K562 (cell line): ENCODE results near the gene CDK1. TPM values are rescaled to one million over a fixed set of nuclear protein-coding genes. Genes with fewer than 3 reads are reported as not detected.

Experiments used
- ATAC-seq: fragments of 200-7000 bp; cut with Tn5 transposase; 3 replicates; pipeline ENCODE4 v1.9.1; 2020; ENCODE audit warnings: moderate library complexity
- BruUV-seq: library from RNA; stranded (reverse); fragments of 400-500 nt; replicated peaks from 2 replicates; lab custom pipeline; 2021; lab: Mats Ljungman, UMichigan
- CTCF ChIA-PET: fragments of 300-600 bp; formaldehyde crosslinking; extraction: SDS; loops from one replicate; lab custom pipeline; 2021; ENCODE audit warnings: low intra/inter-chr PET ratio; lab: Yijun Ruan, JAX
- POLR2A ChIA-PET: fragments of 300-600, 350-650 bp; sonication (Branson Sonifier 250); formaldehyde crosslinking; extraction: SDS; loops from one replicate; lab custom pipeline; 2021; ENCODE audit warnings: antibody characterized with exemption, inconsistent platforms; lab: Yijun Ruan, JAX
- DNase-seq, 4 experiments: peaks; one replicate each; pipeline versions ENCODE4 v3.0.0 to v3.0.0-alpha.2; 2011 to 2018; ENCODE audit warnings: low spot score in 3 of 4, mixed read lengths in 3 of 4; ENCODE audit errors: extremely low read depth in 1 of 4
- FAIRE-seq: peaks from 2 replicates; lab custom pipeline; 2011; peaks lifted over from hg19 to GRCh38; lab: Jason Lieb, UNC
- H2AFZ ChIP-seq: 2 replicates; pipeline ENCODE4 v1.6.0; 2011; ENCODE audit warnings: low read depth, low read length, control low read depth, inconsistent platforms
- H3K27ac ChIP-seq: fragments of 200-600 bp; 3 replicates; pipeline ENCODE4 v1.8.0; 2011; ENCODE audit warnings: low read depth, mild to moderate bottlenecking, control low read depth, inconsistent platforms, low read length, moderate library complexity, mixed read lengths; ENCODE audit errors: extremely low read depth
- H3K27me3 ChIP-seq, 2 experiments: fragments of 300-600 bp in 1 of 2; 2 replicates in 1 of 2; 3 replicates in 1 of 2; pipeline versions ENCODE4 v1.6.0 to v1.8.0; 2011; ENCODE audit warnings: inconsistent platforms in 2 of 2, low read length in 2 of 2, mild to moderate bottlenecking in 1 of 2, mixed read lengths in 1 of 2, moderate library complexity in 1 of 2; ENCODE audit not compliant: control insufficient read depth in 2 of 2, insufficient read depth in 2 of 2
- H3K36me3 ChIP-seq: fragments of 300-600 bp; 3 replicates; pipeline ENCODE4 v1.8.0; 2011; ENCODE audit warnings: mild to moderate bottlenecking, low read length, inconsistent platforms; ENCODE audit not compliant: control insufficient read depth, insufficient read depth
- H3K4me1 ChIP-seq, 2 experiments: fragments of 200-600 bp in 1 of 2; replicated peaks in 1 of 2; 2 replicates in 1 of 2; 3 replicates in 1 of 2; pipeline versions ENCODE4 v1.5.1 to v1.8.0; 2011; ENCODE audit warnings: inconsistent platforms in 2 of 2, low read length in 2 of 2, mild to moderate bottlenecking in 1 of 2, mixed read lengths in 1 of 2, moderate library complexity in 1 of 2; ENCODE audit not compliant: control insufficient read depth in 2 of 2, insufficient read depth in 2 of 2
- H3K4me2 ChIP-seq: 2 replicates; pipeline ENCODE4 v1.6.1; 2011; ENCODE audit warnings: low read length, control low read depth, inconsistent platforms, mixed read lengths; ENCODE audit not compliant: insufficient read depth
- H3K4me3 ChIP-seq: fragments of 200-600 bp; sonication (generic), shearing (Covaris generic); 2 replicates; pipeline ENCODE4 v1.5.1; 2016; ENCODE audit warnings: control low read depth, inconsistent platforms
- H3K79me2 ChIP-seq: fragments of 200-600 bp; 3 replicates; pipeline ENCODE4 v1.8.0; 2011; ENCODE audit warnings: low read length, inconsistent platforms; ENCODE audit not compliant: control insufficient read depth, insufficient read depth
- H3K9ac ChIP-seq, 2 experiments: 2 replicates each; pipeline versions ENCODE4 v1.6.0 to v1.6.1; 2011; ENCODE audit warnings: low read depth in 2 of 2, low read length in 2 of 2, control low read depth in 1 of 2, inconsistent platforms in 1 of 2, mild to moderate bottlenecking in 1 of 2, mixed read lengths in 1 of 2; ENCODE audit not compliant: insufficient read depth in 1 of 2
- H3K9me1 ChIP-seq: one replicate; pipeline ENCODE4 v1.6.0; 2011; ENCODE audit warnings: inconsistent platforms, mild to moderate bottlenecking, low read length, moderate library complexity; ENCODE audit not compliant: control insufficient read depth, insufficient read depth
- H3K9me3 ChIP-seq: replicated peaks from 2 replicates; pipeline ENCODE4 v1.5.1; 2011; ENCODE audit warnings: low read depth, low read length, inconsistent platforms; ENCODE audit not compliant: control insufficient read depth, insufficient read depth
- H4K20me1 ChIP-seq: replicated peaks from 2 replicates; pipeline ENCODE4 v1.6.1; 2011; ENCODE audit warnings: low read length, inconsistent platforms, mixed read lengths; ENCODE audit not compliant: control insufficient read depth, insufficient read depth
- ARID4B ChIP-seq: sonication (generic); formaldehyde crosslinking; IDR thresholded peaks from 2 replicates; pipeline ENCODE4 v1.8.0; 2022; ENCODE audit warnings: mild to moderate bottlenecking, missing genetic modification reagents
- NR2C1 ChIP-seq, 2 experiments: fragments of 450-650 bp; IDR thresholded peaks; 2 replicates each; pipeline ENCODE4 v1.6.1; 2017; ENCODE audit warnings: mild to moderate bottlenecking in 2 of 2, antibody characterized with exemption in 1 of 2, inconsistent platforms in 1 of 2, missing compliant biosample characterization in 1 of 2, missing genetic modification characterization in 1 of 2
- POLR3A ChIP-seq: IDR thresholded peaks from 2 replicates; pipeline ENCODE4 v1.6.1; 2011; ENCODE audit warnings: borderline replicate concordance, mild to moderate bottlenecking, moderate library complexity; ENCODE audit not compliant: insufficient read length, insufficient read depth; ENCODE audit errors: extremely low read depth
- RBM34 ChIP-seq: fragments of 200-400 bp; formaldehyde crosslinking; IDR thresholded peaks from 2 replicates; pipeline ENCODE4 v1.6.1; 2018; ENCODE audit warnings: low read length, borderline replicate concordance; ENCODE audit not compliant: insufficient read depth
- SMARCE1 ChIP-seq: fragments of 450-650 bp; IDR thresholded peaks from 2 replicates; pipeline ENCODE4 v1.7.1; 2016; ENCODE audit warnings: mild to moderate bottlenecking
- TGIF2 ChIP-seq: sonication (generic); formaldehyde crosslinking; IDR thresholded peaks from 2 replicates; pipeline ENCODE4 v1.8.1; 2022; ENCODE audit warnings: mild to moderate bottlenecking, missing genetic modification reagents, moderate library complexity
- ZBED1 ChIP-seq: IDR thresholded peaks from 2 replicates; pipeline ENCODE4 v1.6.1; 2014
- ZC3H11A ChIP-seq: IDR thresholded peaks from 2 replicates; pipeline ENCODE4 v1.6.1; 2012; ENCODE audit warnings: low read depth, low read length, improper control_type of control experiment
- ZNF707 ChIP-seq: fragments of 250-450 bp; sonication (Bioruptor Pico); conservative IDR thresholded peaks from 2 replicates; pipeline ENCODE4 v1.8.0; 2022; ENCODE audit warnings: inconsistent platforms, mild to moderate bottlenecking, moderate library complexity
- WGBS: fragments of 100-300 bp; shearing (Covaris generic); methylation state at CpG from one replicate; pipeline ENCODE4 v1.1.6; 2016; ENCODE audit warnings: low coverage, mixed read lengths; ENCODE audit not compliant: insufficient coverage; ENCODE audit errors: missing lambda C conversion rate; 5-methylcytosine and 5-hydroxymethylcytosine counted together
- in situ Hi-C: fragments of 300-500 bp; cut with MboI; formaldehyde crosslinking; loops from 4 replicates; pipeline ENCODE4 v1.15.0; 2018; ENCODE audit warnings: inconsistent platforms, mixed read lengths
- intact Hi-C: fragments of 100-400 bp; cut with micrococcal nuclease; formaldehyde crosslinking; loops from 2 replicates; pipeline ENCODE4 v1.14.2; 2022
- polyA plus RNA-seq, 8 experiments: library from polyadenylated mRNA; depleted of rRNA in 4 of 8; stranded (reverse) in 5 of 8; unstranded in 3 of 8; fragments of >200 nt; fragmentation: Nextera tagmentation in 2 of 8; fragmentation: Illumina TruSeq in 1 of 8; extraction: Ambion mirVana in 2 of 8; extraction: Trizol in 1 of 8; gene quantifications; 2 replicates each; pipeline versions ENCODE4 v1.2.1 to v1.2.3, GENCODE V29; 2011 to 2014; ENCODE audit warnings: inconsistent platforms in 1 of 8, missing spikeins in 1 of 8
- total RNA-seq, 7 experiments: library from RNA; depleted of rRNA in 6 of 7; stranded (reverse); fragments of >200 nt in 6 of 7; fragmentation: Illumina TruSeq in 2 of 7; extraction: Trizol in 2 of 7; gene quantifications; 2 replicates each; pipeline versions ENCODE4 v1.2.1 to v1.2.3, GENCODE V29; 2011 to 2021; ENCODE audit warnings: low replicate concordance in 1 of 7

Gene CDK1
- total and polyA plus RNA-seq, 9 of the 15 experiments (the other 6 are each of a cell fraction or from before 2014, with no cell fraction given), result 156 to 685 (median 236) TPM

- no peaks in the 10 kb centered on the region for H4K20me1 ChIP-seq
- POLR2A ChIA-PET, result no interaction called here
- no peaks in the 10 kb centered on the region for H3K9me3 ChIP-seq
- BruUV-seq, result no TSS peak
- H3K4me2 ChIP-seq, result no peak overlapping the region
- in situ Hi-C loops, result no loop called here
- no peak for FAIRE-seq
- WGBS, result 2% methylated on average over 3 of the region's 3 CpGs
- TF ChIP-seq POLR3A, result no peak
- TF ChIP-seq TGIF2 (CRISPR knock-in tag), result no peak
- no peak for TF ChIP-seq ZC3H11A
- TF ChIP-seq ZNF707, result no peak
- no peak for TF ChIP-seq ARID4B (CRISPR knock-in tag)
- no peak for TF ChIP-seq RBM34
- no peak for TF ChIP-seq ZBED1
- TF ChIP-seq SMARCE1, result no peak
- no peak for TF ChIP-seq NR2C1 (IDR thresholded peaks at IDR 0.05)
- no peak for TF ChIP-seq NR2C1 (tag; IDR thresholded peaks at IDR 0.05)
- CTCF ChIA-PET, result no interaction called here
- H3K9ac ChIP-seq, result no peak overlapping the region
- no peak overlapping the region for H2AFZ ChIP-seq
- H3K27me3 ChIP-seq, result peaks cover 24 to 31% of the 10 kb centered on the region in 2 experiments; a peak in 4 of 5 replicates
- H3K4me1 ChIP-seq, result peaks cover 0 to 9% of the 10 kb centered on the region in 2 experiments; a peak in 1 of 5 replicates
- no peaks in the 10 kb centered on the region for H3K36me3 ChIP-seq
- DNase-seq, result no peak
- intact Hi-C loops, result no loop called here
- no peak overlapping the region for H3K27ac ChIP-seq
- no peak for ATAC-seq
- H3K79me2 ChIP-seq, result no peaks in the 10 kb centered on the region
- no peaks in the 10 kb centered on the region for H3K9me1 ChIP-seq
- no peak overlapping the region for H3K4me3 ChIP-seq
Measured at GRCh38 chr10:60734226-60734625, 44.1 kb upstream of the CDK1 start.
